Islet precursor cell (in vitro differentiated cells): ENCODE data around the gene IGFALS.
"Not testable (repeated sequence)": the region's sequence is repeated elsewhere in the genome, so short reads cannot be mapped to it uniquely, and the experiment has no call there.

Experiments used
- DNase-seq: peaks from one replicate; pipeline ENCODE4 v3.0.0-alpha.2; 2018

Gene IGFALS

DNA sequence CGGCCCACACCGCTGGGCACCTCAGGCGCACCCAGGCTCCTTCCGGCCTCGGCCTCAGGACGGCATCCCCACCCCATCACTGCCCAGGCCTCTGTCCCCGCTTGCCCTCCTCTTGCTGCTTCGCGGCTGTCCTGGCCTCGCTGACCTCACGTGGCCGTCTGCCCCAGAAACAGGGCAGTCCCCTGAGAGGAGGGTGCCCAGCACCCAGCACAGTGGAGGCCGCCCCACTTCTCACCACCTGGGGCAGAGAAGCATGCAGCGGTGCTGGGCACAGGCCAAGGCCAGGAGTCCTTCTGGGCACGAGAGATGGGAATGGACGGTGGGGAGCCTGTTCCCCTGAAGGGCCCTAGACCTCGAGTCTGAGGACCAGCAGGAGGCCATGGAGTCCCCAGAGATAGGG, 24.2 kb upstream of the IGFALS start:
- no peak for DNase-seq

DNA sequence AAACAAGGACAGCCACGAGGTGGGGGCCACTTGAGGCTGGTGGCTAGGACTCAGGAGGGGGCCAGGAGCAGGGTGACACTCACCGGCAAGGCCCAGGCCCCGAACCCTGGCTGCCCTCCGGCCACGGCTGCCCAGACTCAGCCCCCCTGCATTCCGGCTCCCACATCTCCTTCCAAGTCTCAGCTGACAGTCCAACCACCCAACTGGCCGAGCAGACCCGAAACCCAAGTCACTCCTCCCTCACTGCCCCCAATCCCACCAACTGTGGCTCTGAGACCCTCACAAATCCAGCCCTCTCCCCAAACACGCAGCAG, 23.7 kb upstream of the IGFALS start:
- no peak for DNase-seq

DNA sequence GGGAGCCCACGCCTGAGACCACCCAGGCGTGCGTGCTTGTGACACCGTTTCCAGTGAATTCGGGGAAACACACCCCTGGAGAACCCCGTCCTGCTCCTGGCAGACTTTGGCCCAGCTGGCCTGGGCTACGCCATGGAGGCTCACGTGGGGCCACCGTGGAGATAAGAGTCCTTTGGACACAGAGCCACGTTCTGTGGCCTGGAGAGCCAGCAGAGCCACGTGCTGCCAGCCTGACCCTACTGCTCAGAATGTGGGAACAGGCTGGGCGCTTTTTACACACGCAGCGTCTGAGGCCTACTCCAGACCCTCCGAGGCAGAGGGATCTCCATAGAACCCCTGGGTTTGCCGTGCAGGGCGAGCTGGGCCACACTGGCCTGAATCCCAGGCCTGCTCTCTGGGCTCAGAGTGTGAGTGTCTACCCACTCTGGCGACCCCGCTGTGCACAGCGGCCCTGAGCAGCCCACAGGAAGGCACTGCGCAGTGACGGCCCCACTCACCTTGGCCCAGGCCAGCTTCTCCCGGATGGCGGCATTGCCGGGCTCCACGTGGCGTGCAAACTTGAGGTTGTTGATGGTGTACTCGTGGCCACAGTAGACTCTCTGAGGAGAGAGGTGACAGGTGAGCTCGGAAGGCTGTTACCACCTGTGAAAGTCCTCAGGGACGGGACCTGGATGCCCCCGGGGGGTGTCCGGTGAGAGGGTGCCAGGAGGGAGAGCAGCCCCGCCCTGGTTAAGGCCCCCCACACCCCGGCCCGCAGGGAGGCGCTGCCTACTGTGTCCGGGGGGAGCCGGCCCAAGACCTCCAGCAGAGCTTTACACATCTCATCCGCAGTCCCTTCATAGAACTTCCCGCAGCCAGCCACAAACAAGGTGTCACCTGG, 23.1 kb upstream of the IGFALS start:
- no peak for DNase-seq

DNA sequence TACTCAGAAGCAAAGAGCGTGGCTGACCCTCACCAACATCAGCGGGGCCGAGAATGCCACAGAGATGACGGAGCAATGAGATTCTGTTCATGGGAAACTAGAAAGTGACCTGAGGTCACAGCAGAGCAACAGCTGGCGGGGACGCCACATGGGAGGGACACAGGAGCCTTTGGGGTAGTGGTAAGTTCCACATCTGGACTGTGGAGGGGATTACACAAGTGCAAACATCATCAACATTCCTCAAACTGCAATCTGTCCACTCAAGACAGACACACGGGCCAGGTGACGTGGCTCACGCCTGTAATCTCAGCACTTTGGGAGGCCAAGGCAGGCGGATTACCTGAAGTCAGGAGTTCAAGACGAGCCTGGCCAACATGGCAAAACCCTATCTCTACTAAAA, 22.0 kb upstream of the IGFALS start:
- no peak for DNase-seq

DNA sequence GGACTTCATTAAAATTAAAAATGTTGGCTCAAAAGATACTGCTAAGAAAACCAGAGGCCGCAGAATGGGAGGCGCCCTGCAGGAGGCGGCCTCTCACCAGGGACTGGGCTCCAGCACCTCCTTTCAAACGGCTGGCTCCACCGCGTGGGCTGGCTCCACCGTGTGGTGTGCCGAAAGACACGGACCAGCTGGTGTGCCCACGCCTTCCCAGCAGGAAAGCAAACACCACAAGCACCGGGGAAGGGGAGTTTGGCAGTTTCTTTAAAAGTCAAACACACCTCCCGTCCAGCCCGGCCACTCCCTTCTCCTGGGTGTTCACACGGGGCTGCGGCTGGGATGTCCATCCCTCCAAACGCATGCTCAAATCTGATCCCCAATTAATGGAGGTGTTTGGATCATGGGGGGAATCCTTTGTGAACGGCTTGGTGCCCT, 19.2 kb upstream of the IGFALS start:
- DNase-seq = peak; percentile 79

DNA sequence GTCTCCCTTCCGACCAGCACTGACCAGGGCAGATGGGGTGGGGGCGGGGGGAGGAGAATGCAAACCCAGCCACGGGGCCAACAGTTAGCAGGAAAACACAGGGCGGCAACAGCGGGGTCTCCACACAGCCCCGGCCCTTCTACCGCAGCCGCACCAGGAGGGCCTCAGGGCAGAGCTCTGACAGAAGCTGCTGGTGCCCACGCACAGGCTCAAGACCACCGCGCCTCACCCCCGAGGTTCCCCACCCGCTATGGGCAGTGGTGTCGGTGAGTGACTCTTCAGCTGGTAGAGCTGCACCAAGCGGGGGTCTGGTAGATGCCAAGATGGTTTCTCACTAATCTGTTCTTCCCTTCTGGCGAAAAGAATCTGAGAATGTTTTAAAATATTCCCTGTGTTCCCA, 17.0 kb upstream of the IGFALS start:
- DNase-seq = no peak

DNA sequence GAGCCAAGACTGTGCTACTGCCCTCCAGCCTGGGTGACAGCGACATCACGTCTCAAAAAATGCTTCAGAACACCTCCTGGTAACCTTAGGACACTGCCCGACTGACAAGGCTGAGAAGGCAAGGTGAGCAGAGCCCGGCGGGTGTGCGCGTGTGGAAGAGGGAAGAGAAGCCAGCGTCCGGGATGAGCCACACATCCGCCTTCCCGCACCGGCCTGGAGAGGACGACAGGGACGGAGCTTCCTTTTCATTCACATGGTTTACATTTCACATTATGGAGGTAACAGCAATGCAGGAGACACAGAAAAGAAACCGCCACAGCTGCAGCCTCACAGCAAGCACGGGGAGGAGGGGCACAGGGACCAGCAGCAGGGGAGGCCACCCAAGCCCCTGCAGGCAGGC, 16.6 kb upstream of the IGFALS start:
- DNase-seq = no peak

DNA sequence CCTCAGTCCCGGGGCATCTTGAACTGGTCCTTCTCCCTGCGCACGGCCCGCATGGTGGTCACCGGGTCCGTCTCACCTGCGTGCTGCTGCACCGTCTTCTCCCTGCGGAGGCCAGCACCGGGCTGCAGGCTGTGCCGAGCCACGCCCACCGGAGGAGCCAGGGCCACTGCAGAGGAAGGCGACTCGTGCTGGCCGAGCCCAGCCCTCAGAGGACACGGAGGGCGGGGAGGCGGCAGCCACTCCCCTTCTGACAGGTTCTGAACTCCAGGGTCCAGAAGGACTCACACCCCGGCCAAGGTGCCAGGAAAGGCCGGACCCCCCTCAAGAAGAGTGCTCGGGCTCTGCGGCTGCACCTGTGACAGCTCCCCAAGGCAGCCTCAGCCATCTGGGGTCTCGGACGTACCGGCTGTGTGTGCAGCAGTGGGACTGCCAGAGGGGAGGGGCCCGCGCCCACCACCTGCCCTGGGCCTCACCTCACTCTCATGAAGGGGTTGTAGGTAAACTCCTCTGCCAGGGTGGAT, 15.8 kb upstream of the IGFALS start:
- no peak for DNase-seq

DNA sequence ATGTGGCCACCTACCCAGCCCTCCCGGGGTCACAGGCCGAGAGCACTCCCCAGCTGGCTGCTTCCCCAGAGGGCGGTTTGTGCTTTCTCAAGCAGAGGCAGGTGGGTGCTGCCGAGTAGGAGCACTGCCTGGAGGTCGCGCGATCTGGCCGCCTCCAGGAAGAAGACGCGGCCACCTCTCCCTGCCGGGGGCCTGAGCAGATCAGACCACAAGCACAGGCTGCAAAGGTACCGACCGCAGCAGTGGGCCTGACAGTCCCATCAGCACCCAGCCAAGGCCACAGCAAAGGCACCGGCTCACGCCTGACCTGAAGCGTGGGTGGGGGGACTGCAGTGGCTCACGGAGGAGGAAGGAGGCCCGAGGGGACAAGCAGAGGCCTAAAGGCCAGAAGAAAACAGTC, 15.2 kb upstream of the IGFALS start:
- DNase-seq = no peak

DNA sequence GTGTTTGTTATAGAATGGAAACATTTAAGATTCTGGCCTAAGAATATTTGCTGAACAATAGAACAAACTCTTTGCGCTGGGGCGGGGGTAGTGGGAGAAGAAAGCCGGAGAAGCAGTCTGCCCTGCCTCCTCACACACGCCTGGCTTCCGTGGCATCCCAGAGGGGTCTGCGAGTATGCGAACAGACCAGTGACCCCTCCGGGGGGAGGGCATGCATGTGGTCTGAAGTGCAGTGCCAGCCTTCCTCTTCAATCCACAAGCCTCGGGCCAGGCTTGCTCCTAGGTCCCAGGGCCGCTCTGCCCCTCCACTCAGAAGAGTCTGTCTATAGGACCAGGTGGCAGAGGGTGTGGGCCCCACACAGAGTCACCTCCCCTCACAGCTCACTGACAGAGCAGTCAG, 14.1 kb upstream of the IGFALS start:
- DNase-seq = no peak

DNA sequence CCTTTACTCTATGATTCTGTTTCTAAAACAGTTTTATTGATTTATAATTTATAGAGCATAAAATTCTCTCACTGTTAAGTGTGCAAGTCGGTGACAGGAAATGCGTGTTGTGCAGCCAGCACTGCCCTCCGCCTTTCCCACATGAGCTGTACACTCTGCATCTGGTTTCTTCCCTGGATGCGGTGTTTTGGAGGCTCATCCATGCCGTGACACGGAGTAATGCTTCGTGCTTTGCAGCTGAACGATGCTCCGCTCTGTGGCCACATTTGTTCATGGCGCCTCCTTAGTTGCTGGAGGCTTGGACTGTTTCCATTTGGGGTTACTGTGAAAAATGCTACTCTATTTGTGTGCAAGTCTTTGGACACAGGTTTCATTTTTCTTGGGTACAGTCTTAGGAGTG, 7.2 kb upstream of the IGFALS start:
- no peak for DNase-seq

DNA sequence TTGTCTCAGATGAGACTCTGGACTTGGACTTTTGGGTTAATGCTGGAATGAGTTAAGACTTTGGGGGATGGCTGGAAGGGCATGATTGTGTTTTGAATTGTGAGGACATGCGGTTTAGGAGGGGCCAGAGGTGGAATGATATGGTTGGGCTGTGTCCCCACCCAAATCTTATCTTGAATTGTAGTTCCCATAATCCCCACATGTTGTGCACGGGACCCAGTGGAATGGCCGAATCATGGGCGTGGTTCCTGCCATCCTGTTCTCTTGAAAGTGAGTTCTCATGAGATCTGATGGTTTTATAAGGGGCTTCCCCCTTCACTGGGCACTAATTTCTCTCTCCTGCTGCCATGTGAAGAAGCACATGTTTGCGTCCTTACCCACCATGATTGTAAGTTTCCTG, 5.8 kb upstream of the IGFALS start:
- not testable (repeated sequence) for DNase-seq

DNA sequence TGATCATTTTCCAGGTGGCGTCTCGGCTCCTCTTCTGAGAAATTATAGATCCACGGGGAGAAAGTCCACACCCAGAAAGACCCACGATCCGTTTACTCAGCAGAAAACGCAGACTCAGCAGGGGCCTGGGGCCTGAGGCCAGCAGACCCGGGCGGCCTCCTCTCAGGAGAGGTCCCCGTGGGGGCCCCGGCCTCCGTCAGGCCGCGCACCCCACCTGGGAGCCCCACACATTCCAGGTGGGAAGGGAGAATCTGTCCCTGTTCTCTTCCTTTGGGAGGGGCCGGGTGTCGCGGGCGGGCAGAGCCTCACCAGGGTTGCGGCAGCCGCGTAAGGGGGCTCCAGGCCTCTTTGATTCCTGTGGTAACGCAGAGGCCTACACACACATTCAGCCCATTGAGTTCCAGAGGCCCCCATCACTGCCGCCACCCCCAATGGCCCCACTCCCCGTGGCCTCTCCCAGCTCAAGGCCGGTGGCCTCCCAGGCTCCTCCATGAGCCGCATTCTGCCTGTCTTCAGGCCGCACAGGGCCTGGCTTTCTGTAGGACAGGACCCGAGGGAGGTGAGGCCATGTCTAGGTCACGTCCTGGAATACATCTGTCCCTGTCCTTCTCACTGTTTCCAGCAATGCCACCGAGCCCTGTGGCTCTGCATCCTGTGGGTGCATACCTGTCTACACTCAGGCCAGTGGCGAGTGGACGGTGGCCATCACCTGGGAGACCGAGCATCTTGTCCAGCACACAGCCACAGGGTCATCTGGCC, 1.6 kb upstream of the IGFALS start:
- peak; percentile 38 for DNase-seq

DNA sequence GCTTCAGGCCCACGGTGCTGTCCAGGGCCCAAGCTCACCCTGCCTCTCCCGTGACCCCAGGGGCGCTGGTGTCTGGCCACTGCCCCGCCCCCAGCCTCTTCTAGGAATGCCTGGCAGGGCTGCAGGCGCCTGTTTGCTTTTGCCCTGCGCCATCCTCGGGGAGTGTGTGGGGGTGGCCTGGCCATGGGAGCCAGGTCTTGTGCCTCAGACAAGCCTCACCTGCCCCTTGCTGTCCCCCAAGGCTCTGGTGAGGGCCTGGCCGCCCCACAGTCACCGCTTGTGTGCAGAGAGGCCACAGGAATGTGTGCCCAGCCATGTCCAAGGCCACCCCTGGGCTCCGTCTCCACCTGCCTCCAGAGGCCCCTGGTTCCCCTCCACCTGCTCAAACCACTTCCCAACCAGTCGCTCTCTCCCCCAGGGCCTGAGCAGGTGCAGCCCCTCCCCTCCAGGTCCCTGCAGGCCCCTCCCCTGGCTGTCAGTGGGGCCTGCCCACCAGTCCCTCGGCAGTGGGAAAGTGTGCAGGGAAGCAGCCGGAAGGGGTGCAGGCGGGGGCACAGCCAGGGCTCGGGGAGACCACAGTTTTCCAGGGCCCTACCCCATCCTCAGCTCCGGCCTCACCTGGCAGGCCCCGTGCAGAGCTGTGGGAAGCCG, 841 bp upstream of the IGFALS start:
- peak; percentile 52 for DNase-seq

DNA sequence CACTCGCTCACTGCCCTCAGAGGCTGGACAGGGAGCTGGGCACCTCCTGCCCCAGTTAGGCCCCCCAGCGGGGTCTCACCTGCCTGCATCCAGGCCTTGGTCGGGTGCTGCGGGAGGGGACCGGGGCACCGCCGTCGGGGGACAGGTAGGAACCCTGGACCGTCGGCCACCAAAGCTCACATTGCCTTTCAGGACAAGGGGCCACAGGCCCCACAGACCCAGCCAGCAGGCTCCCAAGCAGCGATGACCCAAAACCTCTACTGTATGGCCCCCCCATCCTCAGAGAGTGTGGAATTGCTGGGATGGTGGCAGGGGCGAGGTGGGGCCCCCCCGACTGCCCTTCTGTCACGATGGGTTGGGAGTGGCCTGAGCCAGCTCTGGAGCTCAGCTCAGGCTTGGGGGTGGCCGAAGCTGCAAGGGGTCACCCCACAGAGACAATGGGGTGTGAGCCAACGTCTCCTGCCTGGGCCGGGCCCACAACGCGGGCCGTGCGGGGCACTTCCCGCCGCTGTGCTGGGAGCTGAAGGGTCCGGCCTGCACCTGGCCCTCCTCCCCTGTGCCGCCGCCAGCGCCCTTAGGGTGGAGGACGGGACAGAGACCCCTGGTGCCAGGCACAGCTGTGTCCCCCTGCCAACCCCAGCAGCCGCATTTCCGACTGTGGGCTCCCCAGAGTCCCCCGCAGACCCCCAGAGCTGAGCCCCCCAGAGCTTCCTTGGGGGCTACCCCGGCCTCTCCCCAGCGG, 498 bp downstream of the IGFALS start:
- DNase-seq = no peak

DNA sequence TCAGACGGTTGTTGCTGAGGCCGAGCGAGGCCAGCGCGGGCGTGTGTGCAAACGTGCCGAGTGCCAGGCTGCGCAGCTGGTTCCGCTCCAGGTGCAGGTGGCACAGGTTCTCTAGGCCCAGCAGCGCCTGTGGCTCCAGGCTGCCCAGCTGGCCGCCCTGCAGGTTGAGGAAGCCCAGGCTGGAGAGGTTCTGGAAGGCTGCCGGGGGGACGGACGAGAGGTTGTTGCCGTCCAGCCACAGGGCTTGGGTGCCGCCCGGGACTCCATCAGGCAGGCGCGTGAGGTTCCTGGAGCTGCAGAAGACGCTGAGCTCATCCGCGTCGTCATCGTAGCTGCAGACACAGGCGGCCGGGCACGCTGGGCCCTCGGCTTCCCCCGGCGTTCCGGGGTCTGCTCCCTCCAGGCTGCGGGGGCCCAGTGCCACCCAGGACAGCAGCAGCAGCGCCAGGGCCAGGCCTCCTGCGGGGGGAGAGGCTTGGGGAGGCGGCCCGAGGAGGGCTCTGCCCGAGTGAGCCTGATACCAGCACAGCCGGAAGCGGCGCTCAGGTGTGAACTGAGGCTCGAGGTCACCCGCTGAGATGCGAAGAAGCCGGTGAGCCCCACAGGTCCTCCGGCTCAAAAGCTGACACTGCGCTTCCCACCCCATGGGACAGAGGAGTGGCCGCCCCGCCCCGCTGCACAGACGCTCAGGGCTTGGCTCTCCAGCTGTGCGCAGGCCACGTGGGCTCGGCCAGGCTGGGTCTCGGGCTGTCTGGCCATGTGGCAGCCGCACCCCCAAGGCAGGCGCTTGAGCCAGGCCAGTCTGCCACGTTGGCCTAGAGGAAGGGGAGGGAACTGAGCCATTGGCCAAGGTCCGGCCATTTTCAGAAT, 1.3 kb downstream of the IGFALS start:
- peak; percentile 51 for DNase-seq

DNA sequence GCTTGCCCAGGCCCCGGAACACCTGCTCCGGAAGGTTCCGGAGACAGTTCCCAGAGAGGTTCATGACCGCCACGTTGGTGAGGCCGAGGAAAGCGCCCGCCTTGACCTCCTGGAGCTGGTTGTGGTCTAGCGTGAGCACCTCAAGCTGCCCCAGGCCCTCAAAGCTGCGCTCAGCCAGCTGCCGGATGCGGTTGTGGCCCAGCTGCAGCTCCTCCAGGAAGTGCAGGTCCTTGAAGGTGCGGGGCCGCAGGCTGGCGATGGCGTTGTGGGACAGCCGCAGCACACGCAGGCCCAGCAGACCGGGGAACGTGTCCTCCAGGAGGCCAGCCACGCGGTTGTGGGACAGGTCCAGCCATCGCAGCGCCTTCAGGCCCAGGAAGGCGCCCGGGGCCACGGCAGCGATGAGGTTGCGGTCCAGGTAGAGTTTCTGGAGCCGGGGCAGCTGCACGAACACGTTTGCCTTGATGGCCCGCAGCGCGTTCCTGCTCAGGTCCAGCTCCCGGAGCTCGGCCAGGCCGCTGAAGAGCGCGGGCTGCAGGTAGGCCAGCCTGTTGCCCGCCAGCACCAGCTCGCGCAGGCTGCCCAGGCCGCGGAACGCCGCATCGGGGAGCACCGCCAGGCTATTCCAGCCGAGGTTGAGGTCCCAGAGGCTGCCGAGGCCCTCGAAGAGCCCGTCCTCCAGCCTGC, 2.1 kb downstream of the IGFALS start:
- peak; percentile 50 for DNase-seq

DNA sequence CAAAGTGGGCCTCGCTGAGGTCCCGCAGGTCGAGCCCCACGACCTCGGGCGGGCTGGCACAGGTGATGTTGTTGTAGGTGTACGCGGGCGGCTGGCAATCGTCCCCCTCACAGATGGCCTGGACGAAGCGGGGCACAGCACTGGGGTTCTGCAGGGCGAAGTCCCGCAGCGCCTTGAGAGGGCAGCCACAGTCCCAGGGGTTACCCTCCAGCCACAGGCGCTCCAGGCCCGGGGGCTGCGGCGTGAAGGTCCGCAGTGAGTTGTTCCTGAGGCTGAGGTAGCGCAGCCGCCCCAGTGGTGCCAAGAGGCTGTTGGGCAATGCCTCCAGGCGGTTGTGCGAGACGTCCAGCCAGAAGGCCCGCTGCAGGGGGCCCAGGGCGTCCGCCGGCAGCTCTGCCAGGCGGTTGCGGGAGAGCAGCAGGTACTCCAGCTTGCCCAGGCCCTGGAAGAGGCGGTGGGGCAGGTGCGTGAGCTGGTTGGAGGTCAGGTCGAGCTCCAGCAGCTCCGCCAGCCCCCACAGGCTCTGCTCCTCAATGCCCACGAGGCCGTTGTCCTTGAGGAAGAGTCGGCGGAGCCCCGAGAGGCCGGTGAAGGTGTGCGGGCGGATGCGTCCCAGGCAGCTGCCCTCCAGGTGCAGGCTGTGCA, 2.8 kb downstream of the IGFALS start:
- peak; percentile 42 for DNase-seq

DNA sequence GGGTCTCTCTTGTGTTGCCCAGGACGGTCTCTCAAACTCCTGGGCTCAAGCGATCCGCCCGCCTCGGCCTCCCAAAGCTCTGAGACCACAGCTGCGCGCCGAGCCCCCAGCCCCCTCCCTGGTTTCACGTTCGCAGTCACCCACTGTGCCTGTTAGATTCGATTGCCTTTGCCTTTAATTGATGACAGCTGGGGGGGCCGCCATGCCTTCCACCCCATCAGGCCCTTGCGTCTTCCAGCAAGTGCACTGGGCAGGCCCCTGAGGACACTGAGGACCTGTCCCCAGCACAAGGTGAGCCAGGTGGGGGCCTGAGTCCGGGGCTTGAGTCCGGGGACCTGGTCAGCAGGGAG, 3.3 kb downstream of the IGFALS start:
- DNase-seq = no peak

DNA sequence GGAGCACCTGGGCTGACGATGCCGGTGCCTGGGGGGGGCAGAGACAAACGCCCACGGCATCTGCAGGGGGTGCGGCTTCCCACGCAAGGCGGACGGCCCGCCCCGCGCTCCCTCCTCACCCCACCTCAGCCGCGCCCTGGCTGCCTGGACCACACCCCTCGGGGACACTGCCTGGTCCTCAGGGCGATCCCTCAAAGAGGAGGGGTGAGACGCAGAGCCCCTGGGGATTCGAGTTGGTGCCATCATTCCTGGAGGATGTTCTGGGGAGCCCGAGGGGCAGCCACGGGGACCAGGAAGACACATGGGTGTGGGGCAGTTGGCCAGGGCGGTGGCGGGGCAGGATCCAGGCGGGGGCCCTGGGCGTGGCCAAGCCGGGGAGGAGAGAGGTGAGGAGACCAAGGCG, 3.9 kb downstream of the IGFALS start:
- DNase-seq = peak; percentile 37

DNA sequence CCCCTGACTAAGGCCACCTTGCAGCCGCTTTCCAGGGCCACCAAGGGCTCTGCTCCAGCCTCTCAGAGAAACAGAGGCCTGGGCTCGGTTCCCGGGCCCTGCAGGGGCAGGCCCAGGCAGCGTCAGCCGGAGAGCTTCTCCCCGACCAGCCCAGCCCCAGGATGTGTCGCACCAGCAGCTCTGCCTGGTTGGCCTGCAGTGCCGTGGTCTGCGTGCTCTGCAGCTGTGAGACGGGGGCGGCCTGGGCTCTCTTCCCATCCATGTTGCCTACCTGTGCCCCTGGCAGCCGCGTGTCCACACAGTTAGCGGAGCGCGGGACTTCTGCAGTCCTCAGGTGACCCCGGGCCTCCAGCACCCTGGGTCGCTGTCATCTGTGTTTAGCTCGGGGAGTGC, 4.8 kb downstream of the IGFALS start:
- DNase-seq = peak; percentile 49
